ENCODE results near the gene TCF20.
A peak's percentile ranks its signal among the peaks of the same experiment; 100 is the strongest.

Gene TCF20

DNA sequence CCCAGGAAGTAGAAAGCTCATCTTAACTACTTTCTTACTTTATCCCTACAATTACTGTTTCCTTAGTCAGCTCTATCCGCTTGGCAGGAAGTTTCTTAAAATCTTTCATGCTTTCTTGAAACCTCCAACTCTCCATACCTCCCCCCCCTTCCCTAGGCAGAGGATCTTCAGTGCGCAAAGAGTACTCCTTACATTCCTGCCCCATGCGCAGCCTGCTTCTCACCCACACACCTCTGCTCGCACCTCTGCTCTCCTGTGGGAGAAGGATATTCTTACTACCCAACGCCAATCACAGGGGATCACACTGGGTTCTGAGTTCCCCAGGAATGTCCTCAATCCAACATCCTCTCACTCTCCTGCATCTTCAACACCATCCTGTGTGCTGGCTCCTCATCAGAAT lies 12.3 kb downstream of the TCF20 start:
- DNase-seq (ENCODE audit: low read depth): no peak

DNA sequence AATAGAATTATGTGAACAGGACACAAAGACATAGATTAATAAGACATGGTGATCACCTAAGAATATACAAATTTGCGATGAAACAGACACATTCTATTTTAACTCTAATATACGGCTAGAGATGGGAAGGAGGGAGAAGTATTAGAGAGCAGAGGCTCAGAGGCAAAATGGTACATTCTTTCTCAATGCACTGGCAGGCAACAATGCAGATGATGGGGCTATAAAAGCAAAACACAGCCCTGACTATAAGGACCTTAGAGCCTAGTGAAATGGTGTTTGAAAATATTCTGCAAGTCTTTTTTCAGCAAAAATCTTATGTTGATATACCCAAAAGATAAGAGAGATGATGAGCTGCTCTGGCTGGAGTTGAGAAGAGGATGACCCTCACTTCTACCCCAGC lies 13.1 kb downstream of the TCF20 start:
- DNase-seq (ENCODE audit: low read depth): no peak

DNA sequence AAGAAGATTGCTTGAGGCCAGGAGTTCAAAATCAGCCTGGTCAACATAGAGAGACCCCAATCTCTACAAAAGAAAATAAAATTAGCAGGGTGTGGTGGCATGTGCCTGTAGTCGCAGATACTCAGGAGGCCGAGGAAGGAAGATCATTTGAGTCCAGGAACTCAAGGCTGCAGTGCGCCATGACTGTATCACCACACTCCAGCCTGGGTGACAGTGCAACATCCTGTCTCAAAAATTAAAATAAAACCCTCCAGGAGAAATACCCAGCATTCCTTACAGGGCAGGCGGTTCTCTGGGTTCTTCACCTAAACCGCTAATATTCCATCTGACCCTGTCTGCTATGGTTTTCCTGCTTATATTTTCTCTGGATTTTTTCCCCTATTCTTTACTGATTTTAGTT lies 13.5 kb downstream of the TCF20 start:
- DNase-seq (ENCODE audit: low read depth): no peak

DNA sequence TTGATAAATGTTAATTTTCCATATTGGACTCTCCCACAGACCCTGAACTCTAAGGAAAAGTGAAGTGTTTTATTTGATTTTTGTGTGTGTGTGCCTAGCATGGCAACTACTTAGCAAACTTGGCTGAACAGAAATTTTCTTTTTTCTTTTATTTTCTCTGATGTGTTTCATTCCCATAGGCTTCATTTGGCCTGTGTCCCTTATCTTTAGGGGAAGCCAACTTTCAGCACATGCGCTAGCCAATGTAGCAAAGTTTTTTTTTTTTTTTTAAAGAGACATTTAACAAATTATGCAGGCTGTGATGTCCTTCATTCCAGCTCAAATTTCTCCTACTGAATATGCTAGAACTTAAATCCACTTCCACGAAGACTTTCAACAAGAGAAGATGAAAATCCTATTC lies 14.2 kb downstream of the TCF20 start:
- no peak for DNase-seq (ENCODE audit: low read depth)

DNA sequence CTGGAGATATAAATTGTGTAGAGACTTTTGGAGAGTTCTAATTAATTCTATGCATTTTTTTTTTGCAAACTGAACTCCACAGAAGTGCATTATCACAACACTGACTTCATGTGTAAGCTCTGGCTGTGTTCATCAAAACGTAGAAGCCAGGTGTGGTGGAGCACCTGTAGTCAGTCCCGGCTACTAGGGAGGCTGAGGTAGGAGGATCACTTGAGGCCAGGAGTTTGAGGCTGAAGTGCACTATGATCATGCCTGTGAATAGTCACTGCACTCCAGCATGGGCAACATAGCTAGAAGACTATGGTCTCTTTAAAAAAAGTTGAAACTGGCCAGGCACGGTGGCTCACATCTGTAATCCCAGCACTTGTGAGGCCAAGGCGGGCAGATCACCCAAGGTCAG lies 20.6 kb downstream of the TCF20 start:
- DNase-seq (ENCODE audit: low read depth): no peak

DNA sequence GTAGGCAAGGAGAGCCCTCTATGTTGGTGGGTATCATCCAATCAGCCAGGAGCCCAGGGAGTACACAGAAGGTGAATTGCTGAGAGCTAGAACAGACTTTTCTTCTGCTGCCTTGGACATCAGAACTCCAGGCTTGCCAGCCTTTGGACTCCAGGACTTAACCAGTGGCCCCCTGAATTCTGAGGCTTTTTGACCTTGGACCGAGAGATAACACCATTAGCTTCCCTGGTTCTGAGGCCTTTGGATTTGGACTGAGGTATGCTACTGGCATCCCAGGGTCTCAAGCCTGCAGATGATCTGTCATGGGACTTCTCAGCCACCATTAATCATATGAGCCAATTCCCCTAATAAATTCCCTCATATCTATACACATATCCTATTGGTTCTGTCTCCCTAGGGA lies 21.5 kb downstream of the TCF20 start:
- DNase-seq (ENCODE audit: low read depth): no peak

DNA sequence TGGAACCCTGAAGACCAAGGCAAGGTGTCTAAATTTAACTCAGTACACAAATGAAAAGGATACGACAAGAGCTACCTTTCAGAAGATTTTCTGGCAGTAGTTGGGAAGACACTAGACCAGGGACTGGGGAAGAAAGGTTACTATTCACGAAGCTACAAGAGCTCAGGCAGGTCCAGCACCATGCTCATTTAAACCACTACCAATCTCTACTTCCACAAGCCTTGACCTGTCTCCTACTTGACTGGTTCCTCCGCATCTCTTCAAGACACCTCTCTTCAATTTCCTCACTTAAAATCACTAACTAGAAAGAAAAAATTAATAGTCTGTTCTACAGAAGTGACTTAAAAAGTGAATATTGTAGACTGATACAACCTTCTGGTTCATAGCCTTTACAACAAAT lies 22.9 kb downstream of the TCF20 start:
- DNase-seq (ENCODE audit: low read depth): no peak

DNA sequence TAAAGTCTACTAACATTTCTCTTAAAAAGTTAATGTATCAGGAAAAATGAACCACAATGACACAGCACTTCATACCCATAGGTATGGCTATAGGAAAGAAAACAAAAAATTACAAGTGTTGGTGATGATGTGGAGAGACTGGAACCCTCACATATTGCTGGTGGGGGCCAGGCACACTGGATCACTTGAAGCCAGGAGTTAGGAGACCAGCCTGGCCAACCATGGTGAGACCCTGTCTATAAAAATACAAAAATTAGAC lies 26.7 kb downstream of the TCF20 start:
- DNase-seq (ENCODE audit: low read depth): no peak

DNA sequence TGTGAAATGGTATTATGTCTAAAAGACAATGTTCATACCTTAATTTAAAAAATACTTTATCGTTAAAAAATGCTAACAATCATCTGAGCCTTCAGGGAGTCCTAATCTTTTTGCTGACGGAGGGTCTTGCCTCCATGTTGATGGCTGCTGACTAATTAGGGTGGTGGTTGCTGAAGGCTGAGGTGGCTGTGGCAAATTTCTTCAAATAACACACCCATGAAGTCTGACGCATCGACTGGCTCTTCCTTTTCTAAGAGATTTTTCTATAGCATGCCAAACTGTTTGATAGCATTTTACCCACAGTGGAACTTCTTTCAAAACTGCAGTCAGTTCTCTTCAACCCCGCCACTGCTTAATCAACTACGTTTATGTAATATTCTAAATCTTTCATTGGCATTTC lies 33.6 kb downstream of the TCF20 start:
- DNase-seq (ENCODE audit: low read depth): no peak

DNA sequence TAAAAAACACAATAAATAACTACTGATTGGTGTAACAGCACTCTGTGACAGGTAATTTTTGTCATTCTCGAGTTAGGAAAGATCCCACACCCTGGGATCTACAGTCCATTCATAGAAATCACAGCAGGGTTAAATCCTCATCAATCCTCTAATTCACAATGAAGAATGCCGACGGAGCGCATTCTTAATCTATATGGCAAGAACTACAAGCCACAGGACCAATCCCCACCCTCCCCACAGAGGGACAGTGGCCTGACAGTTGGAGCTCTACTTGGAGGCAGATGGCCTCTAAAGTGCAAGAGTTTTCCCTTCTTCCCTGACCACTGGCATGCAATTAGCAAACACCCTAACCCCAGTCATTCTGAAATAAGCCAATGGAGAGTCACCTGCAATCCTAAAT lies 34.2 kb downstream of the TCF20 start:
- DNase-seq (ENCODE audit: low read depth): no peak

DNA sequence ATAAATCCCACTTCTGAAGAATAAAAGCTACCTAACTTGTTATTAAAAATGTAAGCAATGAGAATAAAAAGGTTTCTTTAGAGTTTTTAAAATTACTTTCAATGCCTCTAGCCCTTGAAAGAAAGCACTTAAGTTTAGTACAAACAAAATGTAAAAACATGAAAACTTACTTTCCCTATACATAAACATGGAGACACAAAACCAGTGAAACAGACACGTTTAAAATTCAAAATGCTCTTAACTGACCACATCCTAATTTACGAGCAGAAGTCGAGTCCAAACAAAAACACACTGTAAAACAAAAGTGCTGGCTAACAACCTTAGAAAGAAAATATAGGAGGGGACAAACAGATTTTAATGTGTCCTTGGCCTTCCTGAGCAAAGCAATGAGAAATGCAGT lies 36.6 kb downstream of the TCF20 start:
- no peak for DNase-seq (ENCODE audit: low read depth)

DNA sequence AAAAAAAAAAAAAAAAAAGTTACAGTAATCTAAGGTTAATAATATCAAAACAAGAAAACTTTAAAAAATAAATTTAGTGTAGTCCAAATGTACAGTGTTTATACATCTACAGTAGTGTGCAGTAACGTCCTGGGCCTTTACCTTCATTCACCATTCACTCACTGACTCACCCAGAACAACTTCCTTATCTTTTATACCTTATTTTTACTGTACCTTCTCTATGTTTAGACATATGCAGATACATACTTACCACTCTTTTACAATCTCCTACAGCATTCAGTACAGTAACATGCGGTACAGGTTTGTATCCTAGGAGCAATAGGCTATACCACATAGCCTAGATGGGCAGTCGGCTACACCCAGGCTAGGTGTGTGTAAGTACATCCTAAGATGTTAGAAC lies 38.5 kb downstream of the TCF20 start:
- DNase-seq (ENCODE audit: low read depth): no peak

DNA sequence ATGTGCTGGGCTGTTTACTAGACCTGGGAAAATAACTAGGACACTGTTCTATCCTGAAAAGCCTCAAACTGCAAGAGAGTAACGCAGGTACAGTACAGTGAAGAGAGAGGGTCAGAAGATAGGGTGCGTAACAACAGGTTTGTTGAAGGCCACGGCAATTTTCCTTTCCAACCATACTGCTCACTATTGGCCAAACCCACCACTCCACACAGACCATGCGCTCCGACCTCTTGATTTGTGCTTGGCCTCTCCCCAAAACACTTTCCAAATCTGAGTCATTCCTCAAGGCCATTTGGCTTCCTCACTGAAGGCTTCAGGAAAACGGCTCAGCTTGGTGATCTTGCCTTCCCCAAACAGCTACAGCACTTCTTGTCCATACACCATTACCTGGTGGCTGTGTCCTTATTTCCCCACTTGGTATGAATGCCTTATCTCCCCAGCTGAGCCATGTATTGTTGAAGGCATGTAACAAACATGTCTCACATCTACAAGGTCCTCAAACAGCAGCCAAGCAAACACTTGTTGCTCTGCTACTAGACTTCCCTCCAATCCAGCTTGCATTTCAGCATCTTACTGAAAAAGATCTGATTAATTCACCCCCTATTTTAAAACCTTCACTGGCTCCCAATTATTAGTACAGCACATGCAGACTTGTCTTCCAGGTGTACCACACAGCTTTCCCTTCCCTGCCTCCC lies 40.9 kb downstream of the TCF20 start:
- peak; percentile 60 for DNase-seq (ENCODE audit: low read depth)

DNA sequence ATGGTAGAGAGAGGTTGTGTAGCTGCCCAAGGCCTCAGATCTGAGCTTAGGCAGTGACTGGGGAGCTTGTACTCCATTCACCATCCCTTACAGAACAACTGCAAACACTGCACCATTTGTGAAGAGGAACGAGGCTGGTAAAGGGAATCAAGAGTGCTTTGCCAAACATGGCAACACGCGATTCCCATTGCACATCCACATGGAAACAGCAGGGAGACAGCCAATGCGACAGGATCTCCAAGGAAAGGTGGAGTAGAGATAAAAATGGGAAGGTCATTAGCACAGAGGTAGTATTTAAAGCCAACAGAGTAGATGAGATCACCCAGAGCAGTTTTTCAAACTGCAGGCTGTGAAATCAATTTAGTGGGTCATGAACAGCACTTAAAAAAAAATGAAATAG lies 42.0 kb downstream of the TCF20 start:
- DNase-seq (ENCODE audit: low read depth): no peak

DNA sequence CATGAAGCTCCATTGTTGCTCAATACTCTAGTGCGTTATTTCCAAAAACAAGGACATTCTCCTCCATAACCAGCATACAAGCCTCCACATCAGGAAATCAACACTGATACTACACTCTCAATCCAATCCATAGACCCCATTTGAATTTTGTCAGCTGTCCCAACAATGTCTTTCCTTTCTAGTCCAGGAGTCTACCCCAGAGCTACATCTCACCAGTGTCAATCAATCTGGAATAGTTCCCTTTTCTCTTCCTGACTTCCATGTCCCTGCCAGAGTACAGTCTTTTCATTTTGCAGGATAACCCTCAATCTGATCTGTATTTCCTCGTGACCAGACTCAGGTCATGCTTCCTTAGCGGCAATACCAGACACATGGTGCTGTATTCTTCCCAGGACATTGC lies 43.0 kb downstream of the TCF20 start:
- DNase-seq (ENCODE audit: low read depth): no peak

DNA sequence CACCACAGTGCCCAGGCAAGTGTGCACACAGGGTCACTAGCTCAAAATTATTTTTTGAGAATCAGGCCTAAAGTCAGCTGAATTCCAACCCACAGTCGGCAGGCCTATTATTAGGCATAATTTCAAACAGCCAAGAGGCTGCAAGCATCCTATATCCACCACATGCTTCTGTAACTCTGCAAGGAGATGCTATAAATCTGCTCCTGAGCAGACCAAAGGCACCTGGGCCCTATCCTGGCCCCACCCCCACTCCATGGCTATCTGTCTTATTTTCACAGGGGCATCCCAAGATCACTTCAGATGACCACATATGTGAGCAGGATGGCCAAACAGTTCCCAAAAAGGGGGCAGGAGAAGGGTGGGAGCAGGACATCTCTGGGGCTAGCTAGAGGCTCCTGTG lies 44.6 kb downstream of the TCF20 start:
- DNase-seq (ENCODE audit: low read depth): no peak

DNA sequence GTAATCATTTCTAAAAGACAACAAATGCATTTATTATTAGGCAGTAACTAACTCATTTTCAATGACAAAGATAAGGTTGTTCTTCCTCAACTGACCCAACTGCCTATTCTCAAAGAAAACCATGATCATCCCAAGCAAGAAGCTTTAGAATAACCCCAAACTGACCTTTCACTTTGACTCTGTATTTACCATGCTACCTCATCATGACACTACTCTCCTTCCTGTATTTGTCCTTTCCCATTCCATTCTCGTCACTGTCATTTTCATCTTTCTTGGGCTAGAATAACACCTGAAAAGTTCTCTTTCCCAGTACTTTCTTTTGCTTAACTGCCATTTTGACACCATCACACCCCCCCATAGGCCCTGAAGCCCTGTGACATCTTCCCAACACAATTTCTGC lies 48.3 kb downstream of the TCF20 start:
- no peak for DNase-seq (ENCODE audit: low read depth)
